Dendritic cell treated with granulocyte-macrophage colony-stimulating factor and Interleukin-4, amounts not matched to agents 40 ng/mL and 50 ng/mL, for 4 days (primary cell): ENCODE results near the gene C6orf141.
"Not testable (repeated sequence)": the region's sequence is repeated elsewhere in the genome, so short reads cannot be mapped to it uniquely, and the experiment has no call there.

ENCODE experiments used
- H3K27ac Mint-ChIP-seq: one replicate; pipeline ENCODE4 v1.8.0; 2022; ENCODE audit warnings: mild to moderate bottlenecking, mixed read lengths
- H3K27me3 Mint-ChIP-seq: one replicate; pipeline ENCODE4 v1.8.0; 2022; ENCODE audit warnings: mild to moderate bottlenecking, mixed read lengths
- H3K36me3 Mint-ChIP-seq: one replicate; pipeline ENCODE4 v1.8.0; 2022; ENCODE audit warnings: low read depth, mixed read lengths
- H3K4me1 Mint-ChIP-seq: one replicate; pipeline ENCODE4 v1.8.0; 2022; ENCODE audit warnings: low read depth, mixed read lengths
- H3K4me3 Mint-ChIP-seq: one replicate; pipeline ENCODE4 v1.8.0; 2022; ENCODE audit warnings: mild to moderate bottlenecking, moderate library complexity, mixed read lengths
- H3K9me3 Mint-ChIP-seq: one replicate; pipeline ENCODE4 v1.8.0; 2022; ENCODE audit warnings: mixed read lengths
- intact Hi-C: fragments of 100-400 bp; cut with micrococcal nuclease; formaldehyde crosslinking; loops from one replicate; pipeline ENCODE4 v1.15.0; 2022

Gene C6orf141

DNA sequence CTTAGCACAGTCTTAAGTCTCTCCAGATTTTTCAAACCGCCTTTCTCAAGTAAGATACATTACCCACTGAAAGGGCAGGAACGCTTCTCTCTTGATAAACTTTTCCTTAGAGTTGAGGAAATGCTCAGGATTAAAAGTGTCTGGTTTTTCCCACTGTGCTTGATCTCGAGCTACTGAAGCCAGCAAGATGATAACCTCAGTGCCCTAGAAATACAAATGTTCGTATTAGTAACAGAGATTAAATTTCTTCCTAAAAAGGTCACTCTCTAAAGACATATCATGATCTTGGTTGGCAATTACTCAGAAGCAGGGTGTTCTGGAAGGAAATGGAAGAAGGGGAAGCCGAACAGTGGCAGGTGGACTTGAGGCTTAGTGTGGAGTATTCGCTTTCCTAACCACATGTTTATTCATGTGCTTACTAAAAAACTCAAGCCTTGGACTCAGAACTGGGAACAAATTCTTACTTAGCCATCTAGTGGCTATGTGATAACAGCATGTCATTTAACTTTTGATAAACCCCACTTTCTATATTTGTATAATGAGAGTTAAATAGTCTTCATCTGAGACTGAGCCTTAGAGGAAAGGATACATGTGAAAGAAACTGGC is 20.1 kb downstream of the C6orf141 start:
- Mint-ChIP-seq H3K27me3 (no peaks in the 10 kb centered on the region), H3K4me3 (no peak overlapping the region), H3K9me3 (no peaks in the 10 kb centered on the region), H3K36me3 (no peaks in the 10 kb centered on the region), H3K27ac (no peak overlapping the region), H3K4me1 (no peaks in the 10 kb centered on the region)
- intact Hi-C loops: no loop called here

DNA sequence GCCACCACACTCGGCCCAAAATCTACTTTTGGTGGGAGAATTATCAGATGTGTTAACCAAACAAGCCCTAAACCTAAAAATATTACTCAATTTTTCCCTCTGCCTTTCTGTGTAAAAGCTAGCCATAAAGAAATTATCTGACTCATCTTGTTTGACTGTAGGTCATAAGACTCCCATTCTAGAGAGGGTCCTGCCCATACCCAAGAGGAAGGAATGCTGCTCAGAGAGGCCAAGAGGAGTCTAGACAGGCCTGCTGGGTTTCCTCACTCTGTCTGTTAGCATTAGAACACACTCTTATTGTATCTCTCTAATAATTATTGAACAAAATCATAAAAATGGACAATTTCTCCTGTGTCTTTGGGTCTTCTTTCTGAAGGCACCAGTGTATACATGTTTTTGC is 26.1 kb downstream of the C6orf141 start:
- Mint-ChIP-seq H3K27ac (no peak overlapping the region), H3K4me1 (no peaks in the 10 kb centered on the region), H3K36me3 (no peaks in the 10 kb centered on the region), H3K9me3 (peaks cover 9% of the 10 kb centered on the region), H3K27me3 (no peaks in the 10 kb centered on the region), H3K4me3 (no peak overlapping the region)
- intact Hi-C loops: no loop called here

GRCh38 chr6:49579649-49580048 is 29.2 kb downstream of the C6orf141 start:
- H3K4me3 Mint-ChIP-seq: no peak overlapping the region
- no peaks in the 10 kb centered on the region for H3K36me3 Mint-ChIP-seq
- intact Hi-C loops: no loop called here
- peaks cover 9% of the 10 kb centered on the region for H3K9me3 Mint-ChIP-seq
- no peaks in the 10 kb centered on the region for H3K27me3 Mint-ChIP-seq
- H3K27ac Mint-ChIP-seq: no peak overlapping the region
- no peaks in the 10 kb centered on the region for H3K4me1 Mint-ChIP-seq

GRCh38 chr6:49582529-49582928 is 32.1 kb downstream of the C6orf141 start:
- Mint-ChIP-seq H3K27ac (no peak overlapping the region), H3K36me3 (no peaks in the 10 kb centered on the region), H3K4me3 (no peak overlapping the region), H3K9me3 (peaks cover 9% of the 10 kb centered on the region), H3K27me3 (no peaks in the 10 kb centered on the region), H3K4me1 (no peaks in the 10 kb centered on the region)
- intact Hi-C loops: no loop called here

DNA sequence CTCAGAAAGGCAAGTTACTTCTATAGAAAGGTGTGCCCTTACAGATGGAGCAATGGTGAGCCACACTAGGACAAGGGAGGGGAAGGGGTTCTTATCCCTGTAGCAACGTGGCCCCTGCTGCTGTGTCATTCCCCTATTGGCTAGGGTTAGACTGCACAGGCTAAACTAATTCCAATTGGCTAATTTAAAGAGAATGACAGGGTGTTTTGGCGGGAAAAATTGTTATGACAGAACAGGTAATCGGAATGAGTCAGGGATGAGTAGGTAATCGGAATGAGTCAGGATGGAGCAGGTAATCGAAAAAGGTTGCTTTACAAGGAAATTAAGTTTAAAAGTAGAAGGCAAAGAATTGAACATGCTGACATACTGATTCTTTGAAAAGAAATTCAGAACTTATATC is 36.8 kb downstream of the C6orf141 start:
- H3K36me3 Mint-ChIP-seq, H3K27ac Mint-ChIP-seq, H3K4me3 Mint-ChIP-seq, H3K4me1 Mint-ChIP-seq, H3K9me3 Mint-ChIP-seq, H3K27me3 Mint-ChIP-seq, intact Hi-C loops: not testable (repeated sequence)
